GM21447 (cell line): Measurements from ENCODE around the gene KRTAP5-10.
"Not testable (repeated sequence)": the region's sequence is repeated elsewhere in the genome, so short reads cannot be mapped to it uniquely, and the experiment has no call there.

ENCODE experiments used
- ATAC-seq: cut with Tn5 transposase; IDR thresholded peaks from one replicate; pipeline ENCODE4 v1.9.1; 2021; ENCODE audit not compliant: unreplicated experiment

Gene KRTAP5-10

DNA sequence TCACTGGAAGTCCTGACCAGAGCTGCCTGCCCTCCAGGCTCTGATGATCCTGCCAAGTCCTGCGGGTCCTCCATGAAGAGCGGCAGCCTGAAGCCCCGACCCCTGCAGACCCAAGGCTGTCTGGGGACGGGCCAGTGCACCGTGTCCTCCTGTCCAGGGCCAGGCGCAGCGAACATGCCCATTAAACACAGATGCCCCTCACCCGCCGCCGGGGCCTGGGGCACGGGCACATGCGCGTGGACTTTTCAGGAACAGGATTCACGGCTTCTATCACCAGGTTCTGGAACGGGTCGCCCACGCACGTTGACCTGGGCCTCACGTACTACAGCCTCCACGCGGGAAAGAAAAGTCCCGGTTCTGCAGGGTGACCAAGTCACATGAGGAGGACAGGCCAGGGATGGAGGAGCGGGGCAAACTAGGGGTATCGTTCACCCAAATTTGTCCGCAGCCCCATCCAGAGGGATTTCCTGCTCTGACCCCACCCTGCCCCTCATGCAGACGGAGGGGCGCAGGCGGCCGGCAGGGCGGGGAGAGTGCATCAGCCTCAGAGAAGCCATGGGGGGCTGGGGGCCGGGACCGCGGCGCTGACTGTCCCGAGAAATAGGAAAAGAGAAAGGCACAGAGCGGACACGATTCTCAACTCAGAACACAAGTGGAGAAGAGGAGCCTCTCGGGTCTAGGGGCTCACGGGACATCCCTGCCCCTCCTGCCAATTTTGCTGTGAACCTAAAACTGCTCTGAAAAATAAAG is 5.9 kb downstream of the KRTAP5-10 start:
- not testable (repeated sequence) for ATAC-seq

DNA sequence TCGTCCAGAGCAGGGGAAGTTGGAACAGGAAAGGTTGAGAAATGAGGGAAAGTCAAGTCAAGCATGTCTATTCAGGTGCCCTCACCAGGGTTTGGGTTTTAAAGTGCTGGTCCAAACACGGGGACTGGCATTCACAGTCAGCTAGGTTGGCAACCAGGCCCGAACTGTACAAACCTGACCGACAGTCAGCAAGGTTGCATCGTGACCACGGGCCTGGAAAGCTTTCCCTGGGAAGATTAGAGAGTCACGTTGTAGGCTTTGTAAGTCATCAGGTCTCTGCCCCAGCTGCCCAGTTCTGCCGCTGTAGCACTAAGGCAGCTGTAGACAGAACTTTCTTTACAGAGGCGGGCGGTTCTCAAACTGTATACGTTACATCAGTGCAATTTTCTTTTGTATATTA is 7.4 kb downstream of the KRTAP5-10 start:
- no peak for ATAC-seq

DNA sequence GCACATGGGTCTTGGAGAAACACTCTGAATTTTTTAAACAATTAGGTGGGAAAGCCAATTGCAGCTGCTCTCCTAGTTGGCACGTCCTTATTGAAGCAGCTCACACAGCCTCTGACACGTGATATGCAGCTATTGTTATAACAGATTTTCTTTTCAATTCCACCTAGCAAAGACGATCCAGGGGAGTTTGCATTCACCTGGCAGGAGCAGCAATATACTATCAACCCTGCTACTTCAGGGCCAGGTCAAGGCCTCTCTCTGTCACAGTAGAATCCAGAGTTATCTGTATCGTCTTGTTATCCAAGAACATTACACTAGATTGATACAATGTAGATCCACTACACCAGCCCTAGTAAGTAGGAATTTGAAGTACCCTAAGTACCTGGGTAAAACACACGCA is 9.1 kb downstream of the KRTAP5-10 start:
- no peak for ATAC-seq

DNA sequence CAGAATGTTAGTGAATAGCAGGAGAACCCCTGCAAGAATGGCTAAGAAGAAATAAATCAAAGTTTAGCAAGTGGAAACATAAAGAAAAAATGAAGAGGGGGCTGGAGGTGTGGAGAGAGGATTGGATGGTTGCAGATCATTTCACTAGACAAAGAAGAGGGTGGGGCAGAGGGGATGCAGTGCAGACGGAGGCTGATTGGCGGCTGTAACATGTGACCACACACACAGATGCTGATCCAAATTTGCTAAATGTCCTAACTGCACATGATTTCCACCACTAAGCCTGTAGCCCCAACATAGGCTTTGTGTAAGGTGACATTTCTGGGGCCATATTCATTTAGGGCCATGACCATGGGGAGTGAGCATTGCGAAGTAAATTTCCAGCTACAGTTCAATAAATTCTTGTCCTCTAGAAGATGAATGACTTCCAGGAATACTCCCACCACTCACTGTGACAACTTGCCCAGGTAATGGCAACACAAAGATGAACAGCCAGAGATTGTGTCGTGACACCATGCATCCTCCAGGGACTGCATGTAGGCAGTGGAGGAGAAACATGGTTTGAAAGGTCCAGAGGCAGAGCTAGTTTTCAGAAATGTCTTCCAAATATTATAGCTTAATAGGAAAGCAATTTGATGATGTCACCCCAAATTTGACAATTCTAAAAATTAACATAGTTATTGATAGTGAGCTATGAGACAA is 10.5 kb downstream of the KRTAP5-10 start:
- no peak for ATAC-seq

DNA sequence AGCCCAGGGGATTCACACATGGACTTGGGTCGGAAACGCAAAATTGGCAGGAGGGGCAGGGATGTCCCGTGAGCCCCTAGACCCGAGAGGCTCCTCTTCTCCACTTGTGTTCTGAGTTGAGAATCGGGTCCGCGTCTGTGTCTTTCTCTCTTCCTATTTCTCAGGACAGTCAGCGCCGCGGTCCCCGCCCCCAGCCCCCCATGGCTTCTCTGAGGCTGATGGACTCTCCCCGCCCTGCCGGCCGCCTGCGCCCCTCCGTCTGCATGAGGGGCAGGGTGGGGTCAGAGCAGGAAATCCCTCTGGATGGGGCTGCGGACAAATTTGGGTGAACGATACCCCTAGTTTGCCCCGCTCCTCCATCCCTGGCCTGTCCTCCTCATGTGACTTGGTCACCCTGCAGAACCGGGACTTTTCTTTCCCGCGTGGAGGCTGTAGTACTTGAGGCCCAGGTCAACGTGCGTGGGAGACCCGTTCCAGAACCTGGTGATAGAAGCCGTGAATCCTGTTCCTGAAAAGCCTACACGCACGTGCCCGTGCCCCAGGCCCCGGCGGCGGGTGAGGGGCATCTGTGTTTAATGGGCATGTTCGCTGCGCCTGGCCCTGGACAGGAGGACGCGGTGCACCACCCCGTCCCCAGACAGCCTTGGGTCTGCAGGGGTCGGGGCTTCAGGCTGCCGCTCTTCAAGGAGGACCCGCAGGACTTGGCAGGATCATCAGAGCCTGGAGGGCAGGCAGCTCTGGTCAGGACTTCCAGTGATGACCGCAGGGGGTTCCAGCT is 11.5 kb downstream of the KRTAP5-10 start:
- ATAC-seq, result not testable (repeated sequence)

DNA sequence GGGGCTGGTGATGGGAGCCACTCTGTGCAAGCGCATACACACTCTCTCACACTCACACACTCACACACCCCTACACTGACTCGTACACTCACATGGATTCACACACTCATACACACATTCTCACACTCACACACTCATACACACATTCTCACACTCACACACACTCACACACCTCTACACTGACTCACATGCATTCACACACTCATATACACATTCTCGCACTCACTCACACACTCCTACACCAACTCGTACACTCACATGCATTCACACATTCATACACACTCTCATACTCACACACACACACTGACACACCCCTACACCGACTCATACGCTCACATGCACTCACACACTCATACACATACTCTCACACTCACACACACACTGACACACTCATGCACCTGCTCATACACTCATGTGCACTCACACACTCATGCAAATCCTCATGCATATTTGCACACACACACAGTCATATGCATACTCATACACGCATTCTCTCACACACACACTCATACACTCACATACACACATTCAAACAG is 12.2 kb downstream of the KRTAP5-10 start:
- no peak for ATAC-seq

DNA sequence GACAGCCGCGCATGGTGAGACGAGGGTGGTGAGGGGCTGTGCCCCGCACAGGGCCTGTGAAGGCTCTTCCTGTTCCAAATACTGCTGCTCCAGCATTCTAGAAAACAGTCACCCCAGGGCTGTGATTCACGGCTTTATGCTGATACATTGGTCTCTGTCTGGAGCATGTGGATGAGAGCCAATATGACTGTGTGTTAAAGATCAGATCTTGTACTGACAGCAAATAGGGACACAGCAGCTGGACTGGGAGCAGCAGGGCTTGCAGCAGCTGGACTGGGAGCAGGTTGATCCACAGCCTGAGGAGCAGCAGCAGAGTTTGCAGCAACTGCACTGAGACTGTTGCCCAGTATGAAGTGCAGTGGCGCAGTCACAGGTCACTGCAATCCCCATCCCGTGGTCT is 14.2 kb downstream of the KRTAP5-10 start:
- not testable (repeated sequence) for ATAC-seq

DNA sequence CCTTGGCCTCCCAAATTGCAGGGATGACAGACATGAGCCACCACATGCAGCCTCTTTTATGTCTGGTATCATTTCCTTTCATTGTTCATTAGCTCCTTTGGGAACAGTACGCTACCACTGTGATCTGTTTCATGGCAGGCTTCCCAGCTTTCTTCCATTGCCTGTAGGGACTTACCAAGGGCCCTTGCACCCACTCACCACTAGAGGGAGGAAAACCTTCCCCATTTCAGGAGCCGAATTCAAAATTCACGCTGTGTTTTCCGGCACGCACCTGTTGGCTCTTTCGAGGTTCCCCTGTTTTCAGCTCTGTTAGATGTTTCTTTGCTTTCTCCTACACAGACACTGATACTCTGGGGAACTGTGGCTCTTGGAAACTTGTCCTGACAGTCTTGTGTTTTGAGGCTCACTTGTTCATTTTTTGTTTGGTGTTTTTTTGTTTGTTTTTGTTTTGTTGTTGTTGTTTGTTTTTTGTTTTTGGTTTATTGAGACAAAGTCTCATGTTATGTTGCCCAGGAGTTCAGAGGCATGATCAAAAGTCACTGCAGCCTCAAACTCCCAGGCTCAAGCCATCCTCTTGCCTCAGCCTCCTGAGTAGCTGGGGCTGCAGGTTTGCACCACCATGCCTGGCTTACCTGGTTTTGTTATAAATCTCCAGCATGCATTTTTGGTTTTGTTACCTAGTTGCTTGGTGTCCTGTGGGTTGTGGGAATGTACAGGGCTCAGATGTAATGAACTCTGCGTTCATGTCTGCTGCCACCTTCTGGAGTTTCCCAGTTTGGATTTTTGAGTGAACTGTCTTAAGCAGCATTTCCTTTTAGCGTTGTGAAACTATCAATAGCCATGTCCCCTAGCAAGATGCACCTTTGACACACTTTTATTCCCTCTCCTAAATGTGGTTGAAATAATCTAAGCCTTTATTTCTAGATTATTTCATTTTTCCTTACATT is 15.0 kb downstream of the KRTAP5-10 start:
- no peak for ATAC-seq

DNA sequence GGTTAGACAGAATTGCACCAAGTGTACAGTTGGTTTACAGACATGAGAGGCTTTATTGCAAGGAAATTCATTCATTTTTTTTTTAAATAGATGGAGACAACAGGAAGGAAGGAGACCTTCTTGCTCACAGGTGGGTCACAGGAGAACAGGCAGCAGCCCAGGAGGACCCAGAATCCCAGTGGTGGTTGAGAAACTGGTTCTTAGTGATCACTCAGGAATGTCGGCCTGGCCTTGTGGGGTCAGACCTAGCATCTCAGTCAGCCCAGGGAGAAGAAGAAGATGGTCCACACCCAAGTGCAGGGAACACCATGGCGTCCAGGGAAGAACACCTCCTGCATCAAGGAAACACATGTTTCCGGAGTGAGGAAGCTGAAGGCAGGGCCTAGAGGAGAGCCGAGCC is 16.5 kb downstream of the KRTAP5-10 start:
- no peak for ATAC-seq

DNA sequence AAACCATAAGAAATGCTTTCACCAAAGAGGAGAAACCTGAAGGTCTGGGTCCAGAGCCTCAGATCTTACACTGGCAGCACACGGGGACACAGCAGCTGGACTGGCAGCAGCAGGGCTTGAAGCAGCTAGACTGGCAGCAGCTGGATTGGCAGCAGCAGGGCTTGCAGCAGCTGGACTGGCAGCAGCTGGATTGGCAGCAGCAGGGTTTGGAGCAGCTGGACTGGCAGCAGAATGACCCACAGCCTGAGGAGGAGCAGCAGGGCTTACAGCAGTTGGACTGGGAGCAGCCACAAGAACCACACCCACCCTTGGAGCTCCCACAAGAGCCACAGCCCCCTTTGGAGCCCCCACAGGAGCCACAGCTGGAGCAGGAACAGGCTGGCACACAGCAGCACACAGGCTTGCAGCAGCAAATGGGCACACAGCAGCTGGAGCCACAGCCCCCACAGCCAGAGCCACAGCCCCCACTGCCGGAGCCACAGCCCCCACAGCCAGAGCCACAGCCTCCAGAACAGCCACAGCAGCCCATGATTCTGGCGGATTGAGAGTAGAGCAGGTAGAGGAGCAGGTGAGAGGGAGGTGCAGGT is 17.0 kb downstream of the KRTAP5-10 start, which contains the start of gene KRTAP5-11:
Gene KRTAP5-11, minus strand, starts transcription at position 567 of the 587 bp plus-strand sequence. Its CDS starts 38 bp downstream, at position 529.
- ATAC-seq, result no peak

DNA sequence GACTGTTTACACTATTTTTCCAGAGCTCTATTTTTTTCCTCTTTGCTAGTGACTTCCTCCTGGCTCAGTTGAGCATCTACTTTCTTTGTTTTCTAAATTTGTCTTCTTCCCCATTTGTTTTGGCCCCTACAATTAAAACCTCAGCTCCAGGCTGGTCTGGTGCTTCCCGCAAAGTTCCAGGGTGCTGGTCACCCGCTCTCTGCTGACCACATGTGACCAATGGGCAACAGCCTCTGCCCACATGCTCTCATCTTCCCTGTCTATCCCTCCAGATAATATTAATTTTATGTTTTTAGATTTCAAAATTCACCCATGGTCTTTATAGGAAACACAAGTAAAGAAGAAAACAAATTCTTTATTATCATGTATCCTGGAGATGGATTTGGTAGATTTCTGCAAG is 17.6 kb downstream of the KRTAP5-10 start:
- not testable (repeated sequence) for ATAC-seq

DNA sequence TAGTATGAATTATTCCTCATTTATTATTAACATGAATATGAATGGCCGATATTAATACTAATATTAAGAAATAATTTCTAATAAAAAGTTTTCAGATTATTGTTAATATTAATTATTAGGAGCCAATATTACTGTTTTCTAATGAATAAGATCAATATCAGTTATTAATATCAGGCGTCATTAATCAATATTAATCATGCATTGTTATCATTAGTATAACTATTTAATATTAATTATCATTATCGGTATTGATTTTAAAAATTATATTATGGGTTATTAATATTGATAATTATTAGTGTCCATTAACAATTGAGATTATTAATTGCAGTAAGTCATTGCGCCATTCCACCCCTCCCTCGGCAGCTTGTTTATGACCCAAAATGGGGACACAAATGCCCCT is 20.3 kb downstream of the KRTAP5-10 start:
- not testable (repeated sequence) for ATAC-seq

DNA sequence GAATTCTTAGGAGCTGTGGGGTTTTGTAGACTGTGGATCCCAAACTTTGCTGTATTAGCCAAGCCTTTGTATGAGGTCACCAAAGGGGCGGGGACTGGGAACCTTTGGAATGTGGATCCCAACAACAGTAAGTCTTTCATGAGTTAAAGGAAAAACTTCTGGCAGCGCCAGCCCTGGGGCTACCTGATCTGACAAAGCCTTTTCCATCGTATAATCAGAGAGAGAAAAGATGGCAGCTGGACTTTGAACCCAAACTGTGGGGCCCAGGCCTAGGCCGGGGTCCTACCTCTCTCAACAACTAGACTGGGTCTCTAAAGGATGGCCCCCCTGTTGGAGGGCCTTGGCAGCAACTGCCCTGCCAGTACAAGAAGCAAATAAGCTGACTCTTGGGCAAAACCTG is 23.0 kb downstream of the KRTAP5-10 start:
- not testable (repeated sequence) for ATAC-seq

DNA sequence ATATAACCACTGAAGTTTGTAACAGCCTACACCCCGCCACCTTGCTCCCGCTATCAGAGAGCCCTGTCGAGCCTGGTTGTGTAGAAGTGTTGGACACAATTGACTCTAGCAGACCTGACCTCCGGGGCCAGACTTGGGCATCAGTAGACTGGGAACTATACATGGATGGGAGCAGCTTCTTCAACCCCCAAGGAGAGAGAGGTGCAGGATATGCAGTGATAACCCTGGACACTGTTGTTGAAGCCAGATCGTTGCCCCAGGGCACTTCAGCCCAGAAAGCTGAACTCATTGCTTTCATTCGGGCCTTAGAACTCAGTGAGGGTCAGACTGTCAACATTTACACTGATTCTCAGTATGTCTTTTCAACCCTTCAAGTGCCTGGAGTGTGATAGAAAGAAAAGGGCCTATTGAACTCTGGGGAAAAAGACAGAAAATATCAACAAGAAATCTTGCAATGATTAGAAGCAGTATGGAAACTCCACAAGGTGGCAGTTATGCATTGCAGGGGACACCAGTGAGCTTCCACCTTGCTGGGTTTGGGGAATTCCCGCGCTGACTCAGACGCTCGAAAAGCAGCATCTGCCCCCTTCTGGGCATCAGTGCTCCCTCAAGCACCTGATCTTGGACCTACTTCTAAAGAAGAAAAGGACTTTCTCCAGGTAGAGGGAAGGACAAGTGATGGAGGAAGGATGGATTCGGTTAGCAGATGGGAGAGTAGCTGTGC is 23.6 kb downstream of the KRTAP5-10 start:
- not testable (repeated sequence) for ATAC-seq

DNA sequence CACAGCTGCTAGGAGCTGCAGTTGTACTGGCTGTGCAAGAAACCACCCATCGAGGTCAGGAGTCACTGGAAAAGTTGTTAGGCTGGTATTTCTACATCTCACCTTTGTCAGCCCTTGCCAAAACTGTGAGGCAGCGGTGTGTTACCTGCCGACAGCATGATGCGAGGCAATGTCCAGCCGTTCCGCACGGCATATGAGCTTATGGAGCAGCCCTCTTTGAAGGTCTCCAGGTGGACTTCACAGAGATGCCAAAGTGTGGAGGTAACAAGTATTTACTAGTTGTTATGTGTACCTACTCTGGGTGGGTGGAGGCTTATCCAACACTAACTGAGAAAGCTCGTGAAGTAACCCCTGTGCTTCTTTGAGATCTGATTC is 24.2 kb downstream of the KRTAP5-10 start:
- ATAC-seq, result not testable (repeated sequence)

DNA sequence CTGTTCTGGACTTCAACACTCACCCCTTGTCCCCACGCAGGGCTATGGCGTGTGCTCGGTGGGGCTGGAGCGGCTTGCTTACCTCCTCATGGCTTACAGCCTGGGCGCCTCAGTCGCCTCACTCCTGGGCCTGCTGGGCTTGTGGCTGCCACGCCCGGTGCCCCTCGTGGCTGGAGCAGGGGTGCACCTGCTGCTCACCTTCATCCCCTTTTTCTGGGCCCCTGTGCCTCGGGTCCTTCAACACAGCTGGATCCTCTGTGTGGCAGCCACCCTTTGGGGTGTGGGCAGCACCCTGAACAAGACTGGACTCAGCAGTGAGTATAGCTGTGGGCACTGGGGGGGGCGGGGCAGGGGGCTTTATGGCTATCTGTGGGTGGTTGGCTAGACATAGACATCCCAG is 37.9 kb downstream of the KRTAP5-10 start:
- not testable (repeated sequence) for ATAC-seq

DNA sequence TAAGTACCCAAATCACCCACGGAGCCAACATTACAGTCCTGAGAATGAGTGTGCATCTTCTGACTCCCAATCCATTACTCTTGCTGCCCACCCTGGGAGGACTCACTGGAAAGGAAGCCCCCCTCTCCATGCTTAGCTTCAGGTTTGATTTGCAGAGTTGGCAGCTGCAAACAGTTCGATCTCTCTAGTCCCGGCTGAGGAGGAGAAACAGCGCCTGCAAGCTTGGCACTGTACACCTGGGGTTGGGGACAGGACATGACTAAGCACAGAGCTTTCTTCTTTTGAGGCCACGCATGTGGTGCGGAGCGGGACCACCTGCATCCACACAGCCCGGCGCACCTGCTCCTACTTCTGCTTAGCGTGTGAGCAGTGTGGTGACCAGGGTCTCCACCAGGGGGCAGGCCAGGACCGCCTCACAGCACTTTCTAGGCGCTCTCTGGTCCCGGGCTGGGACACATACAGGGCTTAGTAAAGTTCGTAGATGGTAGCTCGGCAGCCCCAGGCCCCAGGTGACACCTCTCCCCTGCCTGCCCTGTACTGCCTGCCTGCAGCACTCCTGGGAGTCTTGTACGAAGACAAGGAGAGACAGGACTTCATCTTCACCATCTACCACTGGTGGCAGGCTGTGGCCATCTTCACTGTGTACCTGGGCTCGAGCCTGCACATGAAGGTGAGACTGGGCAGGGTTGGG is 39.6 kb downstream of the KRTAP5-10 start:
- ATAC-seq, result not testable (repeated sequence)

DNA sequence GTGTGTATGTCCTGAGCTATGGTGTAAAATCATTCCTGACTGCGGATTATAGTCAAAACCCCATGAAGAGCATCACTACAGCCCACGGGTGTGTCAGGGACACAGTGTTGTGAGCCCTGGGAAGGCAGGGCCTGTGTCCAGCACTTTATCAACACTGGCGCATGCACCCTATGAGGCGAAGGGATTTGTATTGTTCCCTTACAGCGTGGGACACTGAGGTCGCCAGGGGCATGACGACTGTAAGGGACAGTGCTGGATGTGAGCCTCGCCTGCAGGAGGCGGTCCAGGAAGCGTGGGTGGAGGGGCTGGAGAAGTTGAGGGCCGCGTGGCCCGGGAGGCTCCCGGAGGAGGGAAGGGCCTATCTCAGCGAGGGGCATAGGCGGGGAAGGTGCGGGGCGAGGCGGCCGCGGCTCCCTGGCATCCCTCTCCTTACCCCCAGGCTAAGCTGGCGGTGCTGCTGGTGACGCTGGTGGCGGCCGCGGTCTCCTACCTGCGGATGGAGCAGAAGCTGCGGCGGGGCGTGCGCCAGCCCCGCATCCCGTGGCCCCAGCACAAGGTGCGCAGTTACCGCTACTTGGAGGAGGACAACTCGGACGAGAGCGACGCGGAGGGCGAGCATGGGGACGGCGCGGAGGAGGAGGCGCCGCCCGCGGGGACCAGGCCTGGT is 41.6 kb downstream of the KRTAP5-10 start:
- not testable (repeated sequence) for ATAC-seq
